SK-N-SH treated with all-trans-retinoic acid at 6 μM for 48 hours (cell line): Measurements from ENCODE around the gene RFPL2.

ENCODE experiments used
- ATAC-seq: fragments of 200-7000 bp; cut with Tn5 transposase; 3 replicates; pipeline ENCODE4 v1.9.1; 2020; ENCODE audit warnings: mild to moderate bottlenecking, moderate library complexity
- ARNTL ChIP-seq: fragments of 450-650 bp; formaldehyde crosslinking; IDR thresholded peaks from 2 replicates; pipeline ENCODE4 v1.5.0; 2020; ENCODE audit warnings: low read depth, mild to moderate bottlenecking, moderate library complexity, borderline replicate concordance
- BACH2 ChIP-seq: fragments of 250-450 bp; sonication (Bioruptor Pico); IDR thresholded peaks from 2 replicates; pipeline ENCODE4 v1.9.0; 2021; ENCODE audit warnings: mild to moderate bottlenecking, borderline replicate concordance
- CREB5 ChIP-seq: fragments of 250-450 bp; sonication (Bioruptor Pico); IDR thresholded peaks from 2 replicates; pipeline ENCODE4 v1.5.1; 2020; ENCODE audit warnings: low read depth, mild to moderate bottlenecking, moderate library complexity
- CSDC2 ChIP-seq: fragments of 250-450 bp; sonication (Bioruptor Pico); IDR thresholded peaks from 2 replicates; pipeline ENCODE4 v1.5.0; 2020; ENCODE audit warnings: mild to moderate bottlenecking, moderate library complexity
- CSRNP3 ChIP-seq: fragments of 250-450 bp; sonication (Bioruptor Pico); IDR thresholded peaks from 2 replicates; pipeline ENCODE4 v1.5.1; 2021; ENCODE audit warnings: mild to moderate bottlenecking, moderate library complexity
- ESRRG ChIP-seq: fragments of 250-450 bp; sonication (Bioruptor Pico); IDR thresholded peaks from 2 replicates; pipeline ENCODE4 v1.6.1; 2021; ENCODE audit warnings: mild to moderate bottlenecking
- GLIS3 ChIP-seq: fragments of 250-450 bp; sonication (Bioruptor Pico); IDR thresholded peaks from 2 replicates; pipeline ENCODE4 v1.5.0; 2020; ENCODE audit warnings: mild to moderate bottlenecking, moderate library complexity
- OSR1 ChIP-seq: fragments of 250-450 bp; sonication (Bioruptor Pico); IDR thresholded peaks from 2 replicates; pipeline ENCODE4 v1.8.0; 2022; ENCODE audit warnings: moderate library complexity, mild to moderate bottlenecking, inconsistent platforms
- PATZ1 ChIP-seq: fragments of 250-450 bp; sonication (Bioruptor Pico); IDR thresholded peaks from 2 replicates; pipeline ENCODE4 v1.8.0; 2020; ENCODE audit warnings: mild to moderate bottlenecking, moderate library complexity, borderline replicate concordance
- PPARA ChIP-seq: fragments of 250-450 bp; sonication (Bioruptor Pico); IDR thresholded peaks from 2 replicates; pipeline ENCODE4 v1.5.0; 2020; ENCODE audit warnings: mild to moderate bottlenecking, borderline replicate concordance
- RARB ChIP-seq: fragments of 250-450 bp; sonication (Bioruptor Pico); IDR thresholded peaks from 2 replicates; pipeline ENCODE4 v1.8.0; 2021; ENCODE audit warnings: mild to moderate bottlenecking, moderate library complexity
- SNAI2 ChIP-seq: fragments of 250-450 bp; sonication (Bioruptor Pico); IDR thresholded peaks from 2 replicates; pipeline ENCODE4 v1.5.0; 2020; ENCODE audit warnings: mild to moderate bottlenecking, moderate library complexity
- TCF4 ChIP-seq: fragments of 250-450 bp; sonication (Bioruptor Pico); IDR thresholded peaks from 2 replicates; pipeline ENCODE4 v1.8.0; 2021; ENCODE audit warnings: mild to moderate bottlenecking, moderate library complexity, borderline replicate concordance
- TSHZ2 ChIP-seq: fragments of 250-450 bp; sonication (Bioruptor Pico); IDR thresholded peaks from 2 replicates; pipeline ENCODE4 v1.5.0; 2020; ENCODE audit warnings: mild to moderate bottlenecking, moderate library complexity
- ZC3H10 ChIP-seq: fragments of 250-450 bp; sonication (Bioruptor Pico); IDR thresholded peaks from 2 replicates; pipeline ENCODE4 v1.5.1; 2021; ENCODE audit warnings: mild to moderate bottlenecking, moderate library complexity
- ZFP3 ChIP-seq: fragments of 250-450 bp; sonication (Bioruptor Pico); IDR thresholded peaks from 2 replicates; pipeline ENCODE4 v1.5.0; 2020; ENCODE audit warnings: mild to moderate bottlenecking, moderate library complexity
- ZFP30 ChIP-seq: fragments of 450-650 bp; formaldehyde crosslinking; IDR thresholded peaks from 2 replicates; pipeline ENCODE4 v1.5.0; 2022; ENCODE audit warnings: mild to moderate bottlenecking, moderate library complexity
- ZNF565 ChIP-seq: fragments of 450-650 bp; formaldehyde crosslinking; conservative IDR thresholded peaks from 2 replicates; pipeline ENCODE4 v1.5.0; 2020; ENCODE audit warnings: low read depth, mild to moderate bottlenecking, moderate library complexity
- ZNF70 ChIP-seq: fragments of 450-650 bp; formaldehyde crosslinking; IDR thresholded peaks from 2 replicates; pipeline ENCODE4 v1.5.0; 2020; ENCODE audit warnings: mild to moderate bottlenecking, moderate library complexity
- ZNF8 ChIP-seq: fragments of 450-650 bp; formaldehyde crosslinking; IDR thresholded peaks from 2 replicates; pipeline ENCODE4 v1.5.0; 2020; ENCODE audit warnings: mild to moderate bottlenecking, moderate library complexity

RFPL2 gene

GRCh38 chr22:32244547-32244946, 39.7 kb upstream of the RFPL2 start (continued):
- TF ChIP-seq CSRNP3 (CRISPR knock-in tag): no peak

- TF ChIP-seq TCF4 (CRISPR knock-in tag) (no peak), ZNF70 (no peak), ESRRG (CRISPR knock-in tag) (no peak), CREB5 (CRISPR knock-in tag) (no peak), GLIS3 (CRISPR knock-in tag) (no peak), ZFP3 (no peak), SNAI2 (CRISPR knock-in tag) (no peak), ZNF8 (CRISPR knock-in tag) (no peak), ZNF565 (CRISPR knock-in tag) (no peak), BACH2 (no peak), RARB (CRISPR knock-in tag) (no peak)
- ATAC-seq: no peak
These were observed 35.6 kb upstream of the RFPL2 start for GRCh38 chr22:32240461-32240860.

- ATAC-seq: no peak
- no peak for TF ChIP-seq GLIS3 (CRISPR knock-in tag)
- TF ChIP-seq ZC3H10 (CRISPR knock-in tag): no peak
- no peak for TF ChIP-seq PATZ1 (CRISPR knock-in tag)
- no peak for TF ChIP-seq ARNTL (CRISPR knock-in tag)
- TF ChIP-seq SNAI2 (CRISPR knock-in tag): no peak
- TF ChIP-seq BACH2: no peak
- no peak for TF ChIP-seq ZFP30 (CRISPR knock-in tag)
- no peak for TF ChIP-seq OSR1 (CRISPR knock-in tag)
- no peak for TF ChIP-seq CREB5 (CRISPR knock-in tag)
- no peak for TF ChIP-seq ZNF8 (CRISPR knock-in tag)
- no peak for TF ChIP-seq CSRNP3 (CRISPR knock-in tag)
- no peak for TF ChIP-seq TSHZ2 (CRISPR knock-in tag)
- no peak for TF ChIP-seq CSDC2 (CRISPR knock-in tag)
- TF ChIP-seq PPARA (CRISPR knock-in tag): no peak
These were observed 33.0 kb upstream of the RFPL2 start for GRCh38 chr22:32237906-32238305.
